Activated T-cell treated with anti-CD3 and anti-CD28 coated beads, Interleukin-2, amount 50 U/mL, for 1 hour (primary cell): ENCODE data around the gene DFFB.

Source experiments
- DNase-seq: peaks from one replicate; pipeline ENCODE4 v3.0.0-alpha.2; 2020

The DFFB gene

GRCh38 chr1:3931007-3931912 lies 74.0 kb downstream of the DFFB start:
- DNase-seq: no peak

DNA sequence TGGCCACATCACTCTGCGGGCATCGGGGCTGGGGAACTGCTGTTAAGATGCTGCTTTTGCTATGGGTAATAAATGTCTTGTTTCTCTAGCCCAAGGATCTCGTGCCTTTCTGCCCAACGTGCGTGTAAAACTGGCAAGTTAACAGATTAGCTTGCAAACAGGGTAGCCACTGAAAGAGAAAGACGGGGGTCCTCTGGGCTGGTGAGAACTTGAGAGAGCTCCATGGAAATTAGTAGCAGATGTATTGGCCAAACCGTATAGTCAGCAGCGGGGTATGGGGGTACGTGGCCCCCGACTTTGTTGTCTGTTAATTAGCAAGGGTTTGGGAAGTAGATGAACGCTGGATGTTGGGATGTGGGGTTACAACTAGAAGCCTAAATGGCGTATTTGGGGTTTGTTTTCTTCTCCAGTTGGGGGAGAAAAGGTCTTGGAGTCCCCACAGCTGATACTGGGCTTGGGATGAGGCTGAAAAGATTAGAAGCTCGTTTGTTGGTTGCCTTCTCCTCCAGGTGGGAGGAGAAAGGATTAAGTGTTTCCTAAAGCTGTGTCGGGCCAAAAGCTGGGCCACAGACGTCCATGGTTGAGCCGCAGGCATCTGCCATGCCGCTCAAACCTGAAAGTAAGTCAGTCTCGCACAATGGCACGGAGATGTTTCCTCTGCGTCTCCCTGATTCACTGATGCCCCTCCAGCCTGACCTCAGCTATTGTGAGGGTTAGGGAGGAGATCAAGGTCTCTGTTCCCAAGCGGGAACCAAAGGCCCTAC lies 75.1 kb downstream of the DFFB start:
- no peak for DNase-seq
